T-helper 9 cell (primary cell): ENCODE measurements around the gene NCOA1.
"Not testable (repeated sequence)": the region's sequence is repeated elsewhere in the genome, so short reads cannot be mapped to it uniquely, and the experiment has no call there.

ENCODE experiments used
- DNase-seq: peaks from one replicate; pipeline ENCODE4 v3.0.0-alpha.2; 2020

The NCOA1 gene

DNA sequence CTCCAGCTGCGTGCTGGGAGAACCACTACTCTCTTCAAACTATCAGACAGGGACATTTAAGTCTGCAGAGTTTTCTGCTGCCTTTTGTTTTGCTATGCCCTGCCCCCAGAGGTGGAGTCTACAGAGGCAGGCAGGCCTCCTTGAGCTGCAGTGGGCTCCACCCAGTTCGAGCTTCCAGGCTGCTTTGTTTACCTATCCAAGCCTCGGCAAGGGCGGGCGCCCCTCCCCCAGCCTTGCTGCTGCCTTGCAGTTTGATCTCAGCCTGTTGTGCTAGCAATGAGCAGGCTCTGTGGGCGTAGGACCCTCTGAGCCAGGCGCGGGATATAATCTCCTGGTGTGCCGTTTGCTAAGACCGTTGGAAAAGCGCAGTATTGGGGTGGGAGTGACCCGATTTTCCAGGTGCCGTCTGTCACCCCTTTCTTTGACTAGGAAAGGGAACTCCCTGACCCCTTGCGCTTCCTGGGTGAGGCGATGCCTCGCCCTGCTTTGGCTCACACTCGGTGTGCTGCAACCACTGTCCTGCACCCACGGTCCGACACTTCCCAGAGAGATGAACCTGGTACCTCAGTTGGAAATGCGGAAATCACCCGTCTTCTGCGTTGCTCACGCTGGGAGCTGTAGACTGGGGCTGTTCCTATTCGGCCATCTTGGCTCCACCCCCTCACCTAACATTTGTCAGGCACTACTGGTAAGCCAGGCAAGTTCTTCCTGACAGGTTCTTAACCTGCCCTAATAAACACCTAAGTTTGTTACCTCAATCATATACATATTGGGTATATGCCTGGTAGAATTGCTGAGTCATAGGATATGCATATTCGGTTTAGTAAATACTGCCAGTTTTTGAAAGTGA is 315.0 kb downstream of the NCOA1 start:
- not testable (repeated sequence) for DNase-seq

DNA sequence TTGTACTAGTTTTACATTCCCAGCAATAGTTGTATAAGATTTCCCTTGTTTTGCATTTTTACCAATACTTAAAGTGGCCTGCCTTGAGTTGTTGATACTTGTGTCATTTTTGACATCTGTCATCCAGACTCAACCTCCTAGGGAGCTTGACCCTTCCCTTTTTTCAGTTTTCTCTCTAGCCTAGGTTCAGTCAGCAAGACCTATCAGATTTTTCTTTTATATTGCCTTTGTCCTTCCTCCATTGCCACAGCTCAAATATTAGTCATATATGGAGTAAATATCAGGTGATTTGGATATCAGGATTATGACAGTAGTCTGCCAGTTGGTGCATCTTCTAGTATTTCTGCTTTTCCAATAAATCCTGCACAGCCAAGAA is 315.6 kb downstream of the NCOA1 start:
- no peak for DNase-seq

DNA sequence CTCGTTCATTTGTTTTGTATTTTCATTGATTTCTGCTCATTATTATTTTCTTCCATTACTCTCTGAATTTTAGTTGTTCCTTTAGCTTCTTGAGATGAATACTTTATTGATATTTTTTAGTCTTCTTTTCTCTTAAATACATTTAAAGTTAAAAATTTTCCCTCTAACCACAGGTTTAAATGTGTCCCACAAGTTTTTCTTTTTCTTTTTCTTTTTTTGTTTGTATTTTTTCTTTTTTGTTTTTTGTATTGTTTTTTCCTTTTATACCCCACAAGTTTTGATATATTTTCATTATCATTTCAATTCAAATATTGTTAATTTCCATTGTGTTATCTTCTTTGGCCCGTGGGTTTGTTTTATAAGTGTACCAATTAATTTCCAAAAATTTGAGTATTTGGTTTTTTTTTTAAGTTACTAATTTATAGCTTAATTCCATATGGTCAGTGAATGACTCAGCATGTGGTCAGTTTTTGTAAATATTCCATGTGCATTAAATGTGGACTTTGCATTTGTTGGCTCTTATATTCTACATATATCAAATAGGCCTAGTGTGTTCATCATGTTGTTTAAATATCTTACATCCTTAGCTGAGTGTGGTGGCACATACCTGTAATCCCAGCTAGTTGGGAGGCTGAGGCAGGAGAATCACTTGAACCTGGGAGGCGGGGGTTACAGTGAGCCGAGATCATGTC is 318.4 kb downstream of the NCOA1 start:
- DNase-seq: no peak

DNA sequence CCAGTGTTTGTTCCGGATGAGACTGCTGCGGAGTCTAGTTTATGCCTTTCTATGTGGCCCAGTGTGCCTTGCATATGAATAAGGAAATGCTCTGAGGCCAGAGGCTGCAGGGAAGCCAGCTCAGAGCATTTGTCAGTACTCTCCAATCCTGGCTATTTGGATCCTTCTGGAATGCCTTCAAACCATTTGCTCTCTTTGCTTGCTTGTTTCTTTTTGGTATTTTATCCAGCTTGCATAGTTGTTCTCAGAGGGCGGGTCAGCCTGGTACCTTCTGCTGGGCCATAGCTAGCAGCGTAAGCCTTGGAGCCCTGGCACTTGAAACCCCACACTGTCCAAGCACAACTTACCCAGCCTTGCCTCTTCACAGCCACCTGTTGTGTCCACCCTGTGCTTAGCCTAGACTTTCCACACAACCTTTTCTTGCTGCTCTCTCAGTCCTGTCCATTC is 322.7 kb downstream of the NCOA1 start:
- no peak for DNase-seq

DNA sequence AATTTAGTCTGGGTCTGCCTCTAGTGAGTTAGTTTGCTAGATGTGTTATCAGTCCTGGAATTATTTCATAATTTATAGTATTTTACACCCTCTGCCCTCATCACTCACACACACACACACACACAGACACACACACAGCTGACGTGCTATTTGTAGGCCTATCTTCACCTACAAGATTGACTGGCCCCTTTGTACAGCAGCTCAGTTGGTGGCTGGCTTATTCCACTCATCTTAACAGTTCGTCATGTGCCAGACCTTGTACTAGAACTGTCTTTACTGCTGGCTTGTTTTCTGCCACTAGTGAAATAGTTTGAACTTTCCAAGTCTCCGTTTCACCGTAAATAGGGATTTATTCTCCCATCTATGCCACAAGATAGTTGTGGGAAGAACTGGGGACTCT is 323.5 kb downstream of the NCOA1 start:
- DNase-seq: no peak

DNA sequence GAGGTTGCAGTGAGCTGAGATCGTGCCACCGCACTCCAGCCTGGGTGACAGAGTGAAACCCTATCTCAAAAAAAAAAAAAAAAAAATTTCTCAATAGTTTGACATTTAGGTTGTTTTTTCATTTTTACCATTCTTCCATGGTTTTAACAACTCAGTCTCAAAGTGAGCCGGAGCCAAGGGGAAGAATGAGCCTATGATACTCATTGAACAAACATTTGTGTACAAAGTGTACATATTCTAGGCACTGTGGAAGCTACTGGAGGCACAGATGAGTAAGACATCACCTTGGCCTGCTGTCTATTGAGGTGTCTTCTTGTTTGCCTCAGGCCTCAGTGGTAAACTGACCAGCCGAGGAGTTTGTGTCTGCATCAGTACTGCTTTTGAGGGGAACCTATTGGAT is 324.1 kb downstream of the NCOA1 start:
- no peak for DNase-seq

DNA sequence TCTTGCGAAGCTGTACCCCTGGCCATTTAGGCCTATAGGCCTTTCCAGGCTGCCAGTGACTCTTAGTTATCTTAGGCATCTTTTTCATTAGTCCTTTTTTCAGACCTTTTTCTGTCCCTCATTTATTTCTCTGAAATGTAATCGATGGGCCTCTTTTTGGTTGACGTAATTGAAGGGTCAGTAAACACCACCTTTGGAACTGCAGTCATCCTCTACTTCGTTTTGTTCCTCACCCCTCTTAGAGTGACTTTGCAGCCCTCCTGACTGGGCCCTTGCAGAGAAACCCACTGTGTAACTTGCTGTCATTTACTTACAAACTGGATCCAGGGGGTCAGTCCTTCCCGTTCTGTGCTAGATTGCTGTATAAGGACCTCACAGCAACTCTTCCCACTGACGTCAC is 325.4 kb downstream of the NCOA1 start:
- DNase-seq: no peak

DNA sequence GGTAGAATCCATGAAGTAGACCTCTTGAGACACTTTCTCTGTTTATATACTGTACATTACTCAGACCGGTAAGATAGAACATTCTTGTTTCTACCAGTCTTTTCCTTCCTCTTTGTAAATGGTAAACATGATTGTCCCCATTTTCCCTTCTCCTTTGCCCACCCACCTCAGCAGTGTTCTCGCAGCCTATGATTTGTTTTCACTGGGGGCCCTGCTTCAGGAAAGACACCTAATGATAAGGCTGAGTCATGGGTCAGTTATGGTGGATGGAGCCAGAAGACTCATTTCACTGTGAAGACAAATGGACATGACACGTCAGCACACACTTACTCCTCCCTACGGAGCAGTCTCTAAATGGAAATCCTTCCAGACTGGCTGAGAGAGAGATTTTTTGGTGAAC is 325.8 kb downstream of the NCOA1 start:
- DNase-seq: no peak

DNA sequence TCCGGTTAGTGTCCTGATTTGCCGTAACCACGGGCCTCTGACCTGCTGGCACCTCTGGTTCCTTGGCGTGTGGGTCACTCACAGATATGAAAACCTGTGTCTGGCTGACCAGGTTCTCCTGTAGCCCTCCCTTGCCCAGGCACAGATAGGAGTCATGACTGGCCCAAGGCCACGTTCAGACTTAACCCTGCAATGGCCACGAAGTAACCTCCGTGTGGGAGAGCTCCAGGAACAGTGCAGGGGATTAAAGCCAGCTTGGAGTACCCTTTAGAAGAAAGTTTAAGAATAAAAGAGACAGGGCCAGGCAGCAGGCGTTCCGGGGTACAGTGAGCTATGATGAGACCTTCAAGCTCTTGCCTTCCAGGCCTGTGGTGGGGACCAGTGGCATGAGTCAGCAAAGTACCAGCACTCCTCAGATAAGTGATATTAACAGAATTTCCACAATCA is 327.7 kb downstream of the NCOA1 start:
- DNase-seq: no peak

DNA sequence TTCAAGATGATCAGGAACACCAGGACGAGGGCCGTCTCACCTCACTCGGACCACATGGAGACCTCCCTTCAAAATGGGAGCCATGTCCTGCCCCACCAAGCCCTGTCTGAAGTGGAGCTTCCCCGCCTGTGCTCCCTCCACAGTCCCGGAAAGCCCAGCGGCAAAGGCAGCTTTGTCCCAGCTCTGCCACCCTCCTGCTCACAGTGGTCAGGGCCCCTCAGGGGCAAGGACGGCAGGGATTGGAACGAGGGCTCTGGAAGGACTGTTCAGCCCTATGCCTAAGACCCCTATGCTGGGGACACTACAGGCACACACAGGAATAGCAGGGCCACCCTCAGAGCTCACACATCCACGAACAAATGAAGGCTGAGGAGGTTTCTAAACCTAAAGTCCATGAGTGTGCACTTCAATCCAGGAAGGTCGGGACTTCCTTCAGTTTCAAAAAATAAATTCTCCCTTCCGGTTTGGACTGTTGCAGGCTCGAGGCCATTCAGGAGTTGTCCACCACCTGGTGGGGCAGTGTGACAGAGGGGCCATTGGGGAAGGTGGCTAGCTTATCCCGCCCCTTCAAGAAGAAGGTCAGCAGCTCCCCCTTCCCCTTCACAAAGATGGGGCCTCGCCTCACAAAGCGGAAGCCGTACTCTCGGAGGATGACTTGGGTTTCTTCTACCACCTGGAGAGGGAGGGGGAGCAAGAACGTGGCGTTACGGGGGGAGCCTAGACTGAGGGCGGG is 328.6 kb downstream of the NCOA1 start:
- DNase-seq: no peak

DNA sequence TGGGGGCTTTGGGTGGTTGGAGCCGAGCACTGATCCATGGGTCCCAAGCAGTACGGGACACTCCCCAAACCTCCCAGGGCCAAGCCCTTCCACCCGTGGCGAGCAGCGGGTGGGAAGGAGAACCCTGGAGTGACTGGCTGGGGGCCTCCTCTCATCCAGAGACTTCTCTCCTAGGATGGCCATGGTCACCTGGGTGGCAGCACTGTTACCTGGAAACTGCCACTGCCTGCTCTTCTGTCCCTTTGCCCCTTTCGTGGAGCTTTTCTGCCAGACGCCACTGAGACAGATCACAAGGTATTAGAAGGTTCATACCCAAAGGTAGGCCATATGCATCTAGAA is 329.1 kb downstream of the NCOA1 start:
- DNase-seq: no peak
